Measurements from ENCODE around the gene LOC101059915.
A peak's percentile ranks its signal among the peaks of the same experiment; 100 is the strongest.

GRCh38 chrX:71652405-71652804 is 14.9 kb upstream of the LOC101059915 start:
- TF ChIP-seq REST (IDR thresholded peaks at IDR 0.05): no peak
- TF ChIP-seq TAF1 (conservative IDR thresholded peaks at IDR 0.05): no peak
- peak; percentile 83 to 90 for TF ChIP-seq RAD21 (IDR thresholded peaks at IDR 0.05)
- peak; percentile 60 for TF ChIP-seq CTCF (IDR thresholded peaks at IDR 0.05; ENCODE audit: low read depth, low read length, missing input control)
- no peak for TF ChIP-seq EGR1 (IDR thresholded peaks at IDR 0.05; ENCODE audit: low read depth in 2 of 2)

Measured in liver (tissue), 3 donors.